DMS53 treated with DMSO at 0.1 percent for 48 hours (cell line): Measurements from ENCODE around the gene INKA2.

Experiments used
- DNase-seq: peaks from one replicate; lab custom pipeline; 2025; ENCODE audit not compliant: unreplicated experiment; lab: John Stamatoyannopoulos, UW

Gene INKA2

GRCh38 chr1:111734426-111734825, 4.8 kb downstream of the INKA2 start:
- DNase-seq, result no peak

GRCh38 chr1:111733992-111734341, 5.2 kb downstream of the INKA2 start:
- no peak for DNase-seq

GRCh38 chr1:111733183-111733991, 5.8 kb downstream of the INKA2 start:
- DNase-seq, result peak; percentile 94

- DNase-seq, result no peak
These were observed 6.5 kb downstream of the INKA2 start for GRCh38 chr1:111732718-111733117.

- no peak for DNase-seq
These were observed 7.2 kb downstream of the INKA2 start for GRCh38 chr1:111731956-111732355.

GRCh38 chr1:111730706-111731105, 8.5 kb downstream of the INKA2 start:
- no peak for DNase-seq

- DNase-seq, result no peak
These were observed 9.1 kb downstream of the INKA2 start for GRCh38 chr1:111729946-111730681.

GRCh38 chr1:111729271-111729921, 9.8 kb downstream of the INKA2 start:
- DNase-seq, result no peak

GRCh38 chr1:111727056-111727455, 12.1 kb downstream of the INKA2 start:
- DNase-seq, result no peak

GRCh38 chr1:111725192-111725591, 14.0 kb downstream of the INKA2 start:
- no peak for DNase-seq

GRCh38 chr1:111723871-111724270, 15.3 kb downstream of the INKA2 start:
- DNase-seq, result no peak

GRCh38 chr1:111723091-111723806, 15.9 kb downstream of the INKA2 start:
- DNase-seq, result no peak

GRCh38 chr1:111720977-111721786, 18.0 kb downstream of the INKA2 start:
- DNase-seq, result no peak

GRCh38 chr1:111720274-111720976, 18.8 kb downstream of the INKA2 start:
- no peak for DNase-seq

GRCh38 chr1:111719674-111720132, 19.5 kb downstream of the INKA2 start:
- DNase-seq, result no peak

GRCh38 chr1:111719135-111719534, 20.1 kb downstream of the INKA2 start:
- DNase-seq, result no peak

GRCh38 chr1:111717450-111717849, 21.7 kb downstream of the INKA2 start:
- no peak for DNase-seq

GRCh38 chr1:111716333-111716732, 22.9 kb downstream of the INKA2 start:
- DNase-seq, result no peak

- DNase-seq, result no peak
These were observed 29.2 kb downstream of the INKA2 start for GRCh38 chr1:111709986-111710385.

- DNase-seq, result no peak
These were observed 31.3 kb downstream of the INKA2 start for GRCh38 chr1:111707906-111708305.
